ENCODE data around the gene FGFRL1.

Gene FGFRL1

DNA sequence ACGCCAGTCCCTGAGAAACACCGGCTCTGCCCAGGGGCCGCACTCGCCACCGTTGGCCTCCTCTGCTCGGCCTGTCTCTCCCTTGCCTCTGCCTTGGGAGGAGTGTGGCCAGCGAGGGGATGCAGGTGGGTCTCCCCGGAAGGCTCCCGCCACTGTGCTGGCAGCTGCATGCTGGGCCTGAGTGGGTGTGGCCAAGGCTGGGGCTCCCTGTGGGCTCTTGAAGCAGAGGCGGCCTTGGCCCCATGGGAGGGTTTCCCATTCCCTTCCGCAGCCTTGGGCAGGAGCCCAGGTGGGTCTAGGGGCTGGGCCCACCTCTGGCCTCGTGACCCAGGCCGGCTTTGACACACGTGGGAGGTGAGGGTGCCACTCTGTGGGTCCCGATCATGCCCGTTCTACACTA, 19.1 kb downstream of the FGFRL1 start:
- Histone ChIP-seq H2BK5ac (ENCODE audit: low read depth, low read length, poor library complexity) (no peak overlapping the region), H2BK12ac (ENCODE audit: low read length) (no peak overlapping the region), H3K4me3 (ENCODE audit: low read depth, low read length) (no peak overlapping the region), H3K27me3 (ENCODE audit: insufficient read depth, low read length) (no peaks in the 10 kb centered on the region), H3K23ac (ENCODE audit: low read length) (no peak overlapping the region), H3K79me2 (ENCODE audit: control insufficient read depth, insufficient read depth, low read length, poor library complexity) (peaks cover 1% of the 10 kb centered on the region), H3K9me3 (ENCODE audit: insufficient read depth, low read depth, low read length) (peaks cover 6% of the 10 kb centered on the region), H3K27ac (ENCODE audit: low read depth, low read length) (no peak overlapping the region), H4K12ac (ENCODE audit: low read depth, low read length) (no peak overlapping the region), H2BK120ac (ENCODE audit: insufficient read depth, low read length, poor library complexity) (no peak overlapping the region), H3K4me1 (ENCODE audit: control insufficient read depth in 1 of 2, insufficient read depth in 2 of 2, low read length in 2 of 2) (peaks cover 6 to 11% of the 10 kb centered on the region in 2 experiments), H3K36me3 (ENCODE audit: control insufficient read depth in 1 of 2, insufficient read depth in 2 of 2, low read length in 2 of 2) (peaks cover 3 to 6% of the 10 kb centered on the region in 2 experiments), H3K14ac (ENCODE audit: low read length) (no peak overlapping the region), H3K9ac (ENCODE audit: low read length) (no peak overlapping the region), H2AFZ (ENCODE audit: insufficient read depth, low read length, poor library complexity) (no peak overlapping the region), H3K18ac (ENCODE audit: low read length) (no peak overlapping the region), H2AK5ac (ENCODE audit: low read length) (no peak overlapping the region), H3K79me1 (ENCODE audit: low read length) (no peaks in the 10 kb centered on the region), H4K8ac (ENCODE audit: low read depth, low read length) (no peak overlapping the region), H4K91ac (ENCODE audit: low read depth, low read length) (no peak overlapping the region), H3K4ac (ENCODE audit: low read depth, low read length) (no peak overlapping the region), H3K4me2 (ENCODE audit: low read length) (no peak overlapping the region)
- no peak for DNase-seq
- WGBS (ENCODE audit: extremely low coverage, insufficient coverage, insufficient read length) = no CpG with 5 or more reads among the region's 16 CpGs

DNA sequence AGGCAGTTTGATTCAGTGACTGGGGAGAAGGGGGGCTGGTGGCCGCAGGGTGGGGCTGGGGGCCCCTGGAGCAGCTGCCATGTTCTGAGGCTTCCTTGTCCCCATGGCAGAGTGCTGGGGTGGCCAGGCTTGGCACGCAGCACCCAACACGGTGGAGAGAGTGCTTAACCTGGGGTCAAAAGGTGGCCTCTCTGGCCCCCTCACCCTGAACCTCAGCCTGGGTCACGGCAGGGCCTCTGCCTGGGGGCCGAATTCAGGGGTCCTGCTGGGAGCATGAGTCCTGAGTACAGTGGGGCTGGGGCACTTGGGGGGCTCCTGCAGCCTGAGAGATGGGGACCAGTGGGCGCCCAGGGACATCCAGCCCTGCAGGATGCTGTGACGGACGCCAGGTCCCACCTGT, 19.9 kb downstream of the FGFRL1 start:
- Histone ChIP-seq H4K91ac (ENCODE audit: low read depth, low read length) (no peak overlapping the region), H3K36me3 (ENCODE audit: control insufficient read depth in 1 of 2, insufficient read depth in 2 of 2, low read length in 2 of 2) (no peaks in the 10 kb centered on the region), H3K27me3 (ENCODE audit: insufficient read depth, low read length) (no peaks in the 10 kb centered on the region), H2BK120ac (ENCODE audit: insufficient read depth, low read length, poor library complexity) (no peak overlapping the region), H3K79me2 (ENCODE audit: control insufficient read depth, insufficient read depth, low read length, poor library complexity) (peaks cover 1% of the 10 kb centered on the region), H2BK12ac (ENCODE audit: low read length) (no peak overlapping the region), H3K18ac (ENCODE audit: low read length) (no peak overlapping the region), H3K27ac (ENCODE audit: low read depth, low read length) (no peak overlapping the region), H3K9ac (ENCODE audit: low read length) (no peak overlapping the region), H3K4ac (ENCODE audit: low read depth, low read length) (no peak overlapping the region), H2AK5ac (ENCODE audit: low read length) (no peak overlapping the region), H3K4me3 (ENCODE audit: low read depth, low read length) (no peak overlapping the region), H3K9me3 (ENCODE audit: insufficient read depth, low read depth, low read length) (no peaks in the 10 kb centered on the region), H2AFZ (ENCODE audit: insufficient read depth, low read length, poor library complexity) (no peak overlapping the region), H4K8ac (ENCODE audit: low read depth, low read length) (no peak overlapping the region), H3K23ac (ENCODE audit: low read length) (no peak overlapping the region), H2BK5ac (ENCODE audit: low read depth, low read length, poor library complexity) (no peak overlapping the region), H4K12ac (ENCODE audit: low read depth, low read length) (no peak overlapping the region), H3K4me1 (ENCODE audit: control insufficient read depth in 1 of 2, insufficient read depth in 2 of 2, low read length in 2 of 2) (peaks cover 6 to 8% of the 10 kb centered on the region in 2 experiments), H3K4me2 (ENCODE audit: low read length) (no peak overlapping the region), H3K79me1 (ENCODE audit: low read length) (no peaks in the 10 kb centered on the region), H3K14ac (ENCODE audit: low read length) (no peak overlapping the region)
- no CpG with 5 or more reads among the region's 8 CpGs for WGBS (ENCODE audit: extremely low coverage, insufficient coverage, insufficient read length)
- no peak for DNase-seq

DNA sequence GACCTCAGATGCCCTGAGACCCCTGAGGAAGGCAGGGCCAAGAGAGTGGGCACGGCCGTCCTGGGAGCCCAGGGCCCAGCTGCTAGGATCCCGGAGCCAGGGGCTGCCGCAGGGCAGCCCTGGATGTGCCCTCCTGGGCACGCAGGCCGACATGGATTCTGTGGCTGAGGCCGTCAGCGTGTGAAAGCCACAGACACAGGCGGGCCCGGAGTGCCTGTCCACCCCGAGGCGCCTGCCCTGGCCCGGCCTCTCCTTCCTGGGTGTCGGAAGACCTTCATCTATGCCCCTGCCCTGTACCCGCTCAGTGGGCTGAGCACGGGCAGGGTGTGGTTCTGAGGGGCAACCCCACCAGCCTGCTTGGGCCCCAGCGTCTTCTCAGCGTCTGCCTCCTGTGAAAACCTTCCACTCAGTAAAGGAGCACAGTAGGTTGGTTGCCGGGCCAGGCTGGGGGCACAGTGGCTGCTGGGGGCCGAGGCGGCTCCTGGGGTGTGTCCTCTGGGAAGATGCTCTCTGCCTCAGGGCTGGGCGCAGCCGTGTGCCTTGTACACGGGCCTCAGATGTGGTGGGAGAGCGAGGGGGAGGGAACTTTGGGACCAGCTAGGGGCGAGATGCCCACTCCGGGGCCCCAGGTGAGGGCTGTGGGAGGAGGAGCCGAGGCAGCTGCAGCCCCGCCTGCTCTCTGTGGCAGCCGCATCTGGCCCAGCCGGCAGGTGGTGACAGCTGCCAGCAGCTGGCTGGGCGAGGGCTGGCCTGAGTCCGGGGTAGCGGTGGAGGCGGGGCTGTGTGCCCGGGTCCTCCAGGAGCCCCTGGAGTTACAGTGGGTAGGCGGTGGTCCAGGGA, 20.8 kb downstream of the FGFRL1 start:
- no peak overlapping the region for H2BK120ac ChIP-seq (ENCODE audit: insufficient read depth, low read length, poor library complexity)
- H3K14ac ChIP-seq (ENCODE audit: low read length) = no peak overlapping the region
- H3K27me3 ChIP-seq (ENCODE audit: insufficient read depth, low read length) = no peaks in the 10 kb centered on the region
- peaks cover 6 to 8% of the 10 kb centered on the region in 2 experiments for H3K4me1 ChIP-seq (ENCODE audit: control insufficient read depth in 1 of 2, insufficient read depth in 2 of 2, low read length in 2 of 2)
- no peak overlapping the region for H4K12ac ChIP-seq (ENCODE audit: low read depth, low read length)
- H3K36me3 ChIP-seq (ENCODE audit: control insufficient read depth in 1 of 2, insufficient read depth in 2 of 2, low read length in 2 of 2) = no peaks in the 10 kb centered on the region
- peaks cover 1% of the 10 kb centered on the region for H3K79me2 ChIP-seq (ENCODE audit: control insufficient read depth, insufficient read depth, low read length, poor library complexity)
- H3K4ac ChIP-seq (ENCODE audit: low read depth, low read length) = no peak overlapping the region
- H2AFZ ChIP-seq (ENCODE audit: insufficient read depth, low read length, poor library complexity) = no peak overlapping the region
- no peaks in the 10 kb centered on the region for H3K9me3 ChIP-seq (ENCODE audit: insufficient read depth, low read depth, low read length)
- H4K91ac ChIP-seq (ENCODE audit: low read depth, low read length) = no peak overlapping the region
- no peak for DNase-seq
- no peak overlapping the region for H2BK12ac ChIP-seq (ENCODE audit: low read length)
- no peak overlapping the region for H4K8ac ChIP-seq (ENCODE audit: low read depth, low read length)
- no peak overlapping the region for H3K18ac ChIP-seq (ENCODE audit: low read length)
- no peak overlapping the region for H2AK5ac ChIP-seq (ENCODE audit: low read length)
- no peak overlapping the region for H3K4me3 ChIP-seq (ENCODE audit: low read depth, low read length)
- H3K79me1 ChIP-seq (ENCODE audit: low read length) = no peaks in the 10 kb centered on the region
- H3K4me2 ChIP-seq (ENCODE audit: low read length) = no peak overlapping the region
- H3K9ac ChIP-seq (ENCODE audit: low read length) = no peak overlapping the region
- H3K27ac ChIP-seq (ENCODE audit: low read depth, low read length) = no peak overlapping the region
- no CpG with 5 or more reads among the region's 37 CpGs for WGBS (ENCODE audit: extremely low coverage, insufficient coverage, insufficient read length)
- H2BK5ac ChIP-seq (ENCODE audit: low read depth, low read length, poor library complexity) = no peak overlapping the region
- no peak overlapping the region for H3K23ac ChIP-seq (ENCODE audit: low read length)

DNA sequence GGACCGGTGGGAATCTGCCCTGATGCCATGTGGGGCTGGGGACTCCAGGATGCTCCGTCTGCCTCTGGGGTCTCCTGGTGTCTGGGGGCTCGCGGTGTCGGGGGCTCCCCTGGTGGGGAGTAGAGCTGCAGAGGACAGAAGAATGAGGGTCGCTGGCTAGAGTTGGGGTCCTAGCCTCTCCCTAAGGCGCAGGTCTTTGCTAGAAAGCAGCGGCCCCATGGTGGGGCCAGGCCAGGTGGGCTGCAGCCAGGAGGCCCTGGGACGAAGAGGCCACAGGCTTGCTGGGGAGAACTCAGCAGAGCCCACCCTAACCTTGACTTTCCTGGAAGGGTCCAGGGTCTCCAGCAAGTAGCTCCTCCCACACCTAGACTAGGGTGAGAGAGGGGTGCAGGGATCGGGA, 21.4 kb downstream of the FGFRL1 start:
- WGBS (ENCODE audit: extremely low coverage, insufficient coverage, insufficient read length) = no CpG with 5 or more reads among the region's 10 CpGs
- Histone ChIP-seq H2BK5ac (ENCODE audit: low read depth, low read length, poor library complexity) (no peak overlapping the region), H4K12ac (ENCODE audit: low read depth, low read length) (no peak overlapping the region), H3K4ac (ENCODE audit: low read depth, low read length) (no peak overlapping the region), H3K4me1 (ENCODE audit: control insufficient read depth in 1 of 2, insufficient read depth in 2 of 2, low read length in 2 of 2) (peaks cover 2 to 6% of the 10 kb centered on the region in 2 experiments), H2BK120ac (ENCODE audit: insufficient read depth, low read length, poor library complexity) (no peak overlapping the region), H3K4me3 (ENCODE audit: low read depth, low read length) (no peak overlapping the region), H3K36me3 (ENCODE audit: control insufficient read depth in 1 of 2, insufficient read depth in 2 of 2, low read length in 2 of 2) (no peaks in the 10 kb centered on the region), H3K9me3 (ENCODE audit: insufficient read depth, low read depth, low read length) (no peaks in the 10 kb centered on the region), H3K79me2 (ENCODE audit: control insufficient read depth, insufficient read depth, low read length, poor library complexity) (peaks cover 1% of the 10 kb centered on the region), H2BK12ac (ENCODE audit: low read length) (no peak overlapping the region), H4K8ac (ENCODE audit: low read depth, low read length) (no peak overlapping the region), H3K14ac (ENCODE audit: low read length) (no peak overlapping the region), H2AK5ac (ENCODE audit: low read length) (no peak overlapping the region), H2AFZ (ENCODE audit: insufficient read depth, low read length, poor library complexity) (no peak overlapping the region), H3K27me3 (ENCODE audit: insufficient read depth, low read length) (no peaks in the 10 kb centered on the region), H3K27ac (ENCODE audit: low read depth, low read length) (no peak overlapping the region), H3K79me1 (ENCODE audit: low read length) (no peaks in the 10 kb centered on the region), H3K4me2 (ENCODE audit: low read length) (no peak overlapping the region), H3K18ac (ENCODE audit: low read length) (no peak overlapping the region), H3K9ac (ENCODE audit: low read length) (no peak overlapping the region), H3K23ac (ENCODE audit: low read length) (no peak overlapping the region), H4K91ac (ENCODE audit: low read depth, low read length) (no peak overlapping the region)
- no peak for DNase-seq
